GM21381 (cell line): ENCODE results near the gene MLLT10.
"Not testable (repeated sequence)": the region's sequence is repeated elsewhere in the genome, so short reads cannot be mapped to it uniquely, and the experiment has no call there.

Experiments used
- ATAC-seq: cut with Tn5 transposase; IDR thresholded peaks from one replicate; pipeline ENCODE4 v1.9.1; 2021; ENCODE audit warnings: mild to moderate bottlenecking, moderate library complexity; ENCODE audit not compliant: unreplicated experiment

The MLLT10 gene

DNA sequence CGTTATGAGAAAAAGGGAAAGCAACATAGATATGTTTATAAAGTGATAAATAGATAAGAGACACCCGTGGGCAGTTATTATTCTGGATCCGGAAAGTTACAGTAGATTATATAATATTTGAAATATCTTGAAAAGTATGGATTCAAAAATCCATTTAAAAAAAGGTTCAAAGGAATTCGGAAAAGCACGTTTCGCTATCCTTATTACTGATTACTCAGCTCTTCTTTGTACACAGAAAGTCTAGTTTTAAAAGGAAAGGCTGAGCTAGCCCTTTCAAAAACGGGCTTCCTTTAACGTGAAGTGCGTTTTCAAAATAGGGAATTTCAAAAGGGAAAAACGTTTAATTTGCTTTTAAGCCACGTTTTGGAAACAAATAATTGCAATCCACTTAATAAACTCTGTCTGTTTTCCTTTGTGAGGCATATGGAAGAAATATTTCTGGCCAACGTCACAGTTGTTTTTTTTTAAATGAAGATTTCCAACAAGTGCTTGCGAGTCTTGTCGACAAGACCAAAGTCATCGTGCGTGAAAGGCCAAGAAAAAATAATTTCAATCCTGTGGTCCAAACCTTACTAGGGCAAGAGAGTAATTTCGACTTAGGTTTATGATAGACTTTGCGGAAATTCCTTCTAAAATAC, 6.3 kb upstream of the MLLT10 start:
- no peak for ATAC-seq

DNA sequence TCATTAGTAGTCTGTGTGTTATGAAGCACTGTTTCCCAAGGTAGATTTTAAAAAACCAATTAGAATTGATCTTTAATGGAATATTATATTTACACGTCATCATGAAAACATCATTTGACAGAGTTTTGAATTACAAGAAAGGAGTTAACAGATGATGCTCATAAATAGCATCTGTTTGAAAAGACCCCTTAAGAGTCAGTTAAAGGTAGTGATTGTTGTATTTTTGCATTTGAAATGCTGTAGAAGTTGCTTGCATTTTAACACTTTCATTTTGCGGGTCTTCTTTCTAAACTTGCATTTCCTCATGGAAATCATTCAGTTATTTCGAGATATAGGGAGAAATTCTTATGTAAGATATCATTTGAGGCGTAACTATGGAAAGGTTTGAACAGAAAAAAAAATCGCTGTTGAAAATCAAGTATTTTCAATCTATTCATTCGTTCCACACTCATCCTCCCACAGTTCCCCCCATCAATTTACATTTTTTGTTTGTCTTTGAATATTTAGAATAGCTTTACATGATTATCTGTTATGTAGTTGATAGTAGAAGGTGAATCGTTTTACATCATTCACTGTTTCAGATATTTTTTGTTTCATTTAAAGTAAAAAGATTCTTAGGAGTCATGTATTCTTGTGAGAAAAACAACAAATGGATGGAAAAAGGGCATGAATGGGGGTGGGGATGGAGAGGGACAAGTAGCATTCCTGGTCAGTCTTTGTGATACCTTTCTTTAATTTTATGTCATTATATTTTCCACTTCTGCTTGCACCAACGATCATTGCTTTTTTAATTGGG, 5.6 kb upstream of the MLLT10 start:
- no peak for ATAC-seq

DNA sequence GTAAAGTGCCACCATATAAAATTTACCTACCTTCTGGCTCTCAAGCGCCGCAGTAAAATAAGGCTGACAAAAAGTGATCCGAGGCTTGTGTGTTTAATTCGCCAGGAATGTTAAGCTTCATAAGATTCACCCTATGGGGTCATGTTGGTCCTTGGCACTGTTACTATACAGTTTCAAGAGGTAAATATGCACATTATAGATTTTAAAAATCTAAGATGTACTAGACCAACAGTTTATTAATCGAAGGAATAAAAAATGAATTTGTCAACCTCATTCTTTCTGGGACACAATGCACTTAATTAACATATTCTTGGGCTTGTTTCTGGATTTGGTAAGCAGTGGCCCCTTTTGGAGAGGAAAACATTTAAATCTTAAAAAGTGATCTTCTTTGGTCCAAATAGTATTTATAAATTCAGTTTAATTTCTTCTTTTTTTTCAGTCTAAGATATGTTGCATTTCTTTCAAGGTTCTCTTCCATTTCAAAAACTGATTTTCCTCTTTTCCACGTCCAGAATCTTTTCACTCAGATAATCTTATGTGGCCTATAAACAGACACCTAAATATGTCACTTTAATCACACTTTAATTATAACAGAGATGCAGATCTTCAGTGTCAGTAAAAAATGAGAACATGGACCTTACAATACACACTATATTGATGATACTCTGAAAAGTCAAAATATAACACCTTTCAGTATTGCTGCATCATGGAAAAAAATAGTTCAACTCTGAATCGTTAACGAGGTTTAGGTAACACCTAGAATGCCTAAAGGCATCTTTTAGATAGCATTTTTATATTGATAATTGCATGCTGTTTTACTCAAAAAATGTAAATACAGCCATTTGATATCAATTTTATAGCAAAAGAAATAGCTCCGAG, 4.8 kb upstream of the MLLT10 start:
- no peak for ATAC-seq

DNA sequence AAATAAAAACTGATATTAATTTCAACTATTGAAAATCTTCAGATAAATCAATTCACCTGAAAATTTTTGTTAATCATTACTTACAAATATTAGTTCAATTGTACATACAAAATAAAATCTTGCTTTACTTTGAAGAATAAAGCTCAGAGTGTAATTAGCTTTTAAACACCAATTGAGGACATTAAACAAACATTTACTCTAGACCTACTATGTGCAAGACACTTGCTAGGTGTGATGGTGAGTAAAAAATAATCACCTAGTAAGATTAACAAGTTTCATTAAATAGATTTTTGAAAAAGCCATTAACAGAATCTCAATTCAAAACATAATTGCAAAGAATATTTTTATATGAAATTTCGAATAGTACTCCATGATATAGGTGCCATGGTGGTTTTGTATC, 3.9 kb upstream of the MLLT10 start:
- no peak for ATAC-seq

DNA sequence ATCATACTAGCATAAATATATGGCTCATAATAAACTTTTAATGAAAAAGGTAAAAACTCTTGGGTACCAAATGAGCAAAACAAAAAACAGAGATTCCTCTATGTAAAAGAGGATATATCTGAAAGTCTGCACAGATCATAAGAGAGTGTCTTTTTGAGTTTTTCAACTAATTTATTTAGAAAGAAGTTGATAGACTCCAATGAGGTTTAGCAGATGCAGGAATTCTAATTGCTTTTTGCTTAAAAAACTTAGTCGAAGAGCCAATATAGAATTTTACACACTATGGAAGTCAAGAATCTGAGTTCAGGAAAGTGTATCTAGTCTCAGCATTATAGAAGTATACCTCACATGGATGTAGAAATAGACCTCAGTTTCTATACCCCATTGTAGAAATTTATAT, 3.4 kb upstream of the MLLT10 start:
- ATAC-seq, result no peak

DNA sequence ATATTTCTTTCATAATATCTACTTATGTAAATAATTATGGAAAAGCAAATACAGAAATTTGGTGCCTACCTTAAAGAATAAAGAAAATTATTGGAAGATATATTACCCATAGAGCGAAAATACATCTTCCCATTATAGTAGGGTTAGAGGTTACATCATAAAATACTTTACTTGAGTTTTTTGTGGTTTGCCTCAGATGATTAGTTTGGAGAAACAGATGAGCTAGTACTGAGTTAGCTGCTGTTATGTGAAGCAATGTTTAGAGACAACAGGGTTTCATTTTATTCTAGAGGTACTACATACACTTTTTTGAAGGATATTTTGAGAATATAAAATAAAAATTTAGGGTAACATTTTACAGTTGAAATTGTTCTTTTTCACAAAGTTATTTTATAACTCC, 2.9 kb upstream of the MLLT10 start:
- ATAC-seq, result no peak

DNA sequence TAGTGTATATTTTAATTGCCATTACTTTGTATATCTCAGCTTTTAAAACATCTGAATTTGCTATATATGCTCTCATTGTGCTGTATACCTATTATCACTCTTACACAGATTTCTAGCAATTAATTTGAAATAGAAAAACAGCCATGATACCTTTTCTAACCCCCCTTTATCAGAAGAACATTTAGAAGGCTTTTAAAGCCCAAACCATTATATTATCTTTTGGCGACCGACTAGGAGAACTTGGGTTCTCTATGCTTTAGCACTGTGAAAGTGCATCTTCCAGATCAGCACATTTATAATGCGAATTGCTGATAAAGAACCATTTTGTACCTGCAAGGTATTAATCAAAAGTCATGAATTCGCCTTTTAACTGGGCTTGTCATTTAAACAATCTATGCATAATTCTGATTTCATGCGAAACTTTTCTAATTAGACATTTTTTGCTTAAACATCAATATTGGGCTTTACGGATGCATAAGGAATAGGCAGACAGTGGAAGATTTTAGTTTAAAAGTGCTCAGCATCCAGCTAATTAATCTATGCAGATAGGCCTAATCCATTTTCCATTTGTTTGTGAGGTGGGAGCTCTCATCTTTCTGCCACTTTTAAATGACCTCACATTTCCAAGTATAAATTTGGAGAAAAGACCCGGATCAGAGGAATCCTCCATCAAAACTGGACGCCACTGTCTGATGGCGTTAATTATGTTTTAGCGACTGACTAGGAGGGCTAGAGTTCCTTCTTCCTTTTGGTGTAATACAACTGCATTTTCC, 1.2 kb upstream of the MLLT10 start:
- no peak for ATAC-seq

DNA sequence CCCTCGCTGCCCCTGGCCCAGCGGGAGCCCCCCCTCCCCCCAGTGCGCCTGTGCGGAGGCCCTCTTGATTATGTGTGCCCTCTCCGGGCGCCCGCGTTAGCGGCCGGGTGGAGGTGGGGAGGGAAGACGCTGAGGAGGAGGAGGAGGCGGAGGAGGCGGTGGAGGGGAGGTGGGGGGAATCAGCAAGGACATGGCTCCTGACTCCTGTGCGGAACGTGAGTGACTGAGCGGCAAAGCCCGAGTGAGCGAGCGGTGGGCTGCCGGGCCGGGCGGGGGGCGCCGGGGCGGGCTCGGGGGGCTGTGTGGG, 201 bp downstream of the MLLT10 start:
- no peak for ATAC-seq

DNA sequence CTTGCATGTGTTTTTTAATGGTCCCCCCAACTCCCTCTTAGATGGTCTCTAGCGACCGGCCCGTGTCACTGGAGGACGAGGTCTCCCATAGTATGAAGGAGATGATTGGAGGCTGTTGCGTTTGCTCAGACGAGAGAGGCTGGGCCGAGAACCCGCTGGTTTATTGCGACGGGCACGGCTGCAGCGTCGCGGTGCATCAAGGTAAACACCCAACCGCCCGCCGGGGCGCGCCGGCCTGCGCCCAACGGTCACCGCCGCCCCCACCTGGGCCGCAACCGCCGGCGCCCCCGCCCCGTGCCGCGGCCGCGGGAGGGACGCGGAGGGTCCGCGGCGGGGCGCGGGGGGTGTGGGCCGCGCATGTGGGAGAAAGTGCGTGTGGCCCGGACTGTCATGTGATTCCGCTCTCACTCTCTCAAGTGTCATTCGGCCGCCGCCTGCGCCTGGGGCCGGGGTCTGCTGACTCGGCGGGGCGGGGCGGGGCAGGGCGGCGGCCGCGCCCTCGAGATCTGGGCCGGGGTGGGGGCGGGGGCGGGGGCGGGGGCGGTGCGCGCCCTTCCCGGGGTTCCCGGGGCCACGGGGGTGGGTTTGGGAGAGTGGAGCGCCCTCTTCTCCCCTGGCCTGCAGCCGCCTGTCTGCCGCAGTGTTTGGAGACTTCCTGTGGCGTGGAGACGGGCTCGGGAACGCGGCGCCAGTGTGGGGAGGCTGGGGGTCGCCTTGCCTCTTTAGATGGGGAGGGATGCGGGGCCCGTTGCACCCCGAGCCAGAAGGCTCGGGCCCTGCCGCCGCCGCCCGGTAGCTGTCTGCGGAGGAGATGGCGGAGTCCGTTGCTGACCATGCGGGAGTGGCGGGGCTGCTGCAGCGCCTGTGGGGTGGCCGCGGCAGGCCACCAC, 817 bp downstream of the MLLT10 start:
- ATAC-seq, result no peak

DNA sequence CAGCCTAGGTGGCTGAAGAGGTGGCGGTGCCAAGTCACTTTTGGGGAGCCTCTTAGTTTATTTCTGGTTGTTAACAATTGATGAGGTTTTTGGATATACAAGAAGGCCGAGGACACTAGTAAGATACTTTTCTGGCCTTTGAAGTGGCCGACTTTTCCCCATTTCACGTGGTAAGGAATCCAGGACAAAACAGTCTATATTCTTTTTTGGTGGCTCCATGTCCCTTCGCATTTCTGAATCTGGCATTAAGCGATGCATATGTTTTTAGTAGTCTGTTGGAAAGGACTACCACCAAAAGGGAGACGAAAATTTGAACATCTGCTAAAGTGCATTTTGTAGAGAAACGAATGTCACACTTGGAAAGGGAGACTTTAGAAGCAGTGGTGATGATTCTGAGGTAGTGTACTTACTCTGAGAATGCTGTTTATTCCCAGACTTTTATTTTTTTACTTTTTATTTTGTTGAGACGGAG, 1.5 kb downstream of the MLLT10 start:
- ATAC-seq, result no peak

DNA sequence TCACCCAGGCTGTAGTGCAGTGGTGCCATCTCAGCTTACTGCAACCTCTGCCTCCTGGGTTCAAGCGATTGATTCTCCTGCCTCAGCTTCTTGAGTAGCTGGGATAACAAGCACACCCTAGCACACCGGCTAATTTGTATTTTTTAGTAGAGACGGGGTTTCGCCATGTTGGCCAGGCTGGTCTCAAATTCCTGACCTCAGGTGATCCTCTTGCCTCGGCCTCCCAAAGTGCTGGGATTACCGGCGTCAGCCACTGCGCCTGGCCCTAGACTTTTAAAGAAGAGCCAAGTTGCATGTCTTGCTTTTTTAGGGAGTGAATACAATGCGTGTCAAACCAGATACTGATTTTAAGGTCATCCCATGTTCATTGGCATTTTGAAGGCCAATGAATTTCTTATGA, 1.9 kb downstream of the MLLT10 start:
- not testable (repeated sequence) for ATAC-seq

DNA sequence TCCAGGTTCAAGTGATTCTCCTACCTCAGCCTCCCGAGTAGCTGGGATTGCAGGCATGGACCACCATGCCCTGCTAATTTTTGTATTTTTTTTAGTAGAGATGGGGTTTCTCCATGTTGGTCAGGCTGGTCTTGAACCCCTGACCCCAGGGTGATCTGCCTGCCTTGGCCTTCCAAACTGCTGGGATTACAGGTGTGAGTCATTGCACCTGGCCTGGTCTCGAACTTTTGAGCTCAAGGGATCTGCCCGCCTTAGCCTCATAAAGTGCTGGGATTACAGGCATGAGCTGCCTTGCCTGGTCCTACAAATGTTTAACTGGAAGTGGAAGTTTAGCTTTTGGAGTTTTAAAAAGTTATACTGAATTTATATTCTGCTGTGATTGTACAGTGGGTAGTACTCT, 2.8 kb downstream of the MLLT10 start:
- no peak for ATAC-seq

DNA sequence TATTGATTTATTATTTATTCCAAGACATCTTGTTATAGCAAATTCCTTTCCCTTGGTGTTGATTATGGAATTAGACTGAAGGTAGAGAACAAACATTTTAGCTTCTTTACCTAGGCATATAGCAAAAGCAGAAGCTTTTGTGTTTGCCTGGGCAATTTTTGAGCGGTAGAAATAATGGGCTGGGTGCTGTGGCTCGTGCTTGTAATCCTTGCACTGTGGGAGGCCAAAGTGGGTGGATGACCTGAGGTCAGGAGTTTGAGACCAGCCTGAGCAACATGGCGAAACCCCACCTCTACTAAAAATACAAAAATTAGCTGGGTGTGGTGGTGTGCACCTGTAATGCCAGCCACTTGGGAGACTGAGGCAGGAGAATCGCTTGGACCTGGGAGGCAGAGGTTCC, 6.7 kb downstream of the MLLT10 start:
- not testable (repeated sequence) for ATAC-seq

DNA sequence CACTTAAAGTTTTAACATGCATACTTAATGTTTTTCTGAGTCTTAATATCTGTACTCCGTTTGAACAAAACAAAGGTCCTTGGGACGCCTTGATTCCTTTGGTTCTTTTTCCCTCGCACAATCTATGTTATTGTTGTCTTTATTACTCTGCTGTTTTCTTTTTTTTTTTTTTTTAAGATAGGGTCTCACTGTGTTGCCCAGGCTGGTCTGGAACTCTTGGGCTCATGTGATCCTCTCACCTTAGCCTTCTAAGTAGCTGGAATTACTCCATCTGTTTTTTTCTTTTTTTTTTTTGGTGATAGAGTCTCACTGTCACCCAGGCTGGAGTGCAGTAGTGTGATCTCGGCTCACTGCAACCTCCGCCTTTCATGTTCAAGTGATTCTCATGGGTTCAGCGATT, 13.2 kb downstream of the MLLT10 start:
- no peak for ATAC-seq

DNA sequence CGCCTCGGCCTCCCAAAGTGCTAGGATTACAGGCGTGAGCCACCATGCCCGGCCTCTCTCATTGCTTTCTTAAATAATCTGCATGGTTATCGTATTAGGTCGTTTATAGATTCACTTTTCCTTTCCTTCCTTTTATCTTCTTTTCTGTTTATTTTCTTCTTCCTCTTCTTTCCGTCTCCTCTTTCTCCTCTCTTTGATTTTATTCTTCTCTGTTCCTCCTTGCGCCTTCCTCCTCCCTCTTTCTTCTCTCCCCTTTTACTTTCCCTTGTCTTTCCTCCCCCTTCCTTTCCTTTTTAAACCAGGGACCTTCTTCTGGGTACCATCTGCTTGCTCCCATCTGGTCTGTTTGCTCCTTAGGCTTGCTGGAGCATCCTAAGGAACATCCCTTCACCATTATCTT, 18.6 kb downstream of the MLLT10 start:
- no peak for ATAC-seq

DNA sequence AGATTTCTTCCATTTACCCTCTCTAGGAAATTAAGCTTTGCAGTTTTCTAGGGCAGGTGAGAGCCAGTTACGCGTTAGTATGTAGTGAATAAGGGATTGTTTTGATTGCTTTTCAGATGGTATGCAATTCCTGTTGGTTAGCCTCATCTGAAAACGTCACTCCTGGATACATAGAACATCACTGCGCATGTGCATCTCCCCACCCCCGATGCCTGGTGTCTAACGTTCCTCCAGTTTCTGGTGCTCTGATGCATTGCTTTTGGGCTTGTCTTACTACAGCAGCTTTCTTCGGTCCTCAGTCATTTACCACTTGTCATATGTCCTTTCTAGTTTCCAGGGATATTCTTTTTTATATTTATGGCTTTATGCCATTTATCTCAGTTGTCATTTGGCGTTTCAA, 22.5 kb downstream of the MLLT10 start:
- ATAC-seq, result no peak

DNA sequence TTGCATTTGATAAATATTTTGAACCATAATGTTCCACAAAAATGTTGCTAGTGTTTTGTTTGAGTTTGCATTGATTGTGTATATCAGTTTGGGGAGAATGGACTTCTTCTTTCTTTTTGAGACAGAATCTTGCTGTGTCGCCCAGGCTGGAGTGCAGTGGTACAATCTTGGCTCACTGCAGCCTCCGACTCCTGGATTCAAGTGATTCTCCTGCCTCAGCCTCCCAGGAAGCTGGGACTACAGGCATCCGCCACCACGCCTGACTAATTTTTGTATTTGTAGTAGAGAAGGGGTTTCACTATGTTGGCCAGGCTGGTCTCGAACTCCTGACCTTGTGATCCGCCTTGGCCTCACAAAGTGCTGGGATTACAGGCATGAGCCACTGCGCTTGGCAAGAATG, 25.0 kb downstream of the MLLT10 start:
- ATAC-seq, result not testable (repeated sequence)

DNA sequence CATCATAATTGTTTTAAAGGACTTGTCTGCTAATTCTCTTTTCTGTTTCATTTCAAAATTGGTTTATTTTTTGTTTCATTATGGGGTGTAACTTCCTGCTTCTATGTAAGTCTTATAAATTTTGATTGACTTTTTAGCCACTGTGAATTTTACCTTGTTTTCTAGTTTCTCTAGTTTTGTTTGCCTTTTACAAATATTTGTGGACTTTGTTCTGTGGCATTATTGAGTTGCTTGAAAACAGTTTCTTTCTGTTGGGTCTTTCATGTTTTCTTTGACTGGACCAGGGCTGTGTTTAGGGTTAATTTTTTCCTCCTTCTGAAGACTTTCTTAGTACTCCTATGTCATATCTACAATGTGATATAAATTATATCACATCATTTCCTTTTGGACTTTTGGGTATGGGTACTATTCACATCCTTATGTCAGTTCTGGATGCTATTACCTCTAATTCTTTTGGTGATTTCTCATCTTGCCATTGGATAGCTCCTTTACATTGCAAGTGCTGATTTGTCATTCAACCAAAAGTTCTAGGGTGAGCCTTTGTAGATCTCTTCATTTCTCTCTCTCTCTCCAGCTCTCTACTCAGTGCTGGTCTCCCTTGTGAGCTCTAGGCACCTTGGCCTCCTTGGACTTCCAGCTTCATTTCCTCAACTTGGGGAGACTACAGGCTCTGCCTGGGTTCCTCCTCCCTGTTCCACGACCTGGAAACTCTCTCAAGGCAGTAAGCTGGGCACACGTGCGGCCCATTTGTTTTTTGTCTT, 36.9 kb downstream of the MLLT10 start:
- no peak for ATAC-seq

DNA sequence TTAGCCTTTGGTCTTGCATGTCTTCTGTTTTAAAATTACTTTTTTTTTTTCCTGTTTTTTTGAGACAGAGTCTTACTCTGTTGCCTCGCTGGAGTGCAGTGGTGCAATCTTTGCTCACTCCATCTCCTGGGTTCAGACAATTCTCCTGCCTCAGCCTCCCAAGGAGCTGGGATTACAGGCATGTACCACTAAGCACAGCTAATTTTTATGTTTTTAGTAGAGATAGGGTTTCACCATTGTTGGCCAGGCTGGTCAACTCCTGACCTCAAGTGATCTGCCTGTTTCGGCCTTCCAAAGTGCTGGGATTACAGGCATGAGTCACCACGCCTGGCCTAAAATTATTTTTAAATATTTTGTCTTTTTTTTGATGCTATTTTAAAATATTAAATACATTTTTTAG, 38.5 kb downstream of the MLLT10 start:
- ATAC-seq, result no peak
